Astrocyte of the cerebellum (primary cell): ENCODE data around the gene TUBGCP3.

Source experiments
- DNase-seq: peaks from one replicate; pipeline ENCODE4 v3.0.0-alpha.2; 2011; ENCODE audit warnings: low read depth
- H3K4me3 ChIP-seq: 2 replicates; pipeline ENCODE4 v1.5.1; 2011; ENCODE audit warnings: mild to moderate bottlenecking, low read depth, low read length, moderate library complexity
- CTCF ChIP-seq: IDR thresholded peaks from 2 replicates; pipeline ENCODE4 v1.5.1; 2012; ENCODE audit warnings: low read length, low read depth, moderate library complexity, mild to moderate bottlenecking; ENCODE audit errors: missing control alignments
- in situ Hi-C: cut with HindIII; loops from 2 replicates; pipeline ENCODE4 v1.10.0; 2017; ENCODE audit warnings: low sequenced_read_pairs

The TUBGCP3 gene

GRCh38 chr13:112438094-112438493 is 149.9 kb downstream of the TUBGCP3 start:
- in situ Hi-C loops: no loop called here
- DNase-seq: no peak
- no peak for TF ChIP-seq CTCF

GRCh38 chr13:112435973-112436372 is 152.0 kb downstream of the TUBGCP3 start:
- in situ Hi-C loops: no loop called here
- DNase-seq: no peak
- TF ChIP-seq CTCF: no peak
- H3K4me3 ChIP-seq: no peak overlapping the region

More at GRCh38 chr13:112438094-112438493, 149.9 kb downstream of the TUBGCP3 start:
- H3K4me3 ChIP-seq: no peak overlapping the region
